Fibroblast of lung (primary cell): ENCODE data around the gene DBH.

Experiments used
- CTCF ChIP-seq, 2 donors: IDR thresholded peaks in 1 of 2; conservative IDR thresholded peaks in 1 of 2; 1 replicate in 1 of 2; 2 replicates in 1 of 2; pipeline ENCODE4 v1.5.1; 2011 to 2012; ENCODE audit warnings: low read length in 2 of 2, control low read depth in 1 of 2, inconsistent platforms in 1 of 2, low read depth in 1 of 2, mild to moderate bottlenecking in 1 of 2
- EZH2 ChIP-seq: IDR thresholded peaks from 2 replicates; pipeline ENCODE4 v1.5.1; 2012; ENCODE audit warnings: low read length, control low read depth, mild to moderate bottlenecking; ENCODE audit errors: missing control alignments

DNA sequence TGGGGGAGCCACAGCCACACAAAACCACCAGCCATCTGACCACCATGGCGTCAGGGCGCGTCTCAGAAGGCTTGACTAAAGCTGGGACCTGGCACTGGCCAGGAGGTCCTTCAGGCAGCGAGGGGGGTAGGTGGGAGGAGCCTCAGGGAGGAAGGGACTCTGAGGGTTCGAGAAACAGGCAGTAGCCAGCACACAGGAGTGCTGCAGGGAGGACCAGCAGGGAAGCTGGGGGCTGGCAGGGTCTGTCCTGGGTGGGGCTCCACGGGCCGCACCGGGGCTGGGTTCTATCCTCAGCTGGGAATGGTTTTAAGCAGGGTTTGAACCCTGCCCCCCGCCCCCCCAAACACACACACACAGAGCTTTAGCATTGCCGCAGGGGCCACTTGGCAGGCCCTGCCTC is 34.4 kb upstream of the DBH start:
- TF ChIP-seq CTCF (conservative IDR thresholded peaks at IDR 0.05 in 1 of 2, IDR thresholded peaks at IDR 0.05 in 1 of 2; ENCODE audit: low read depth in 1 of 2, low read length in 2 of 2) (no peak), EZH2 (no peak)
